Upper lobe of right lung (tissue), 1 donor: ENCODE data around the gene KCNJ6. TPM values are rescaled to one million over a fixed set of nuclear protein-coding genes. Genes with fewer than 3 reads are reported as not detected.
A peak's percentile ranks its signal among the peaks of the same experiment; 100 is the strongest.

Experiments
- ATAC-seq: fragments of 200-7000 bp; cut with Tn5 transposase; one replicate; pipeline ENCODE4 v1.9.1; 2020; ENCODE audit warnings: mild to moderate bottlenecking, moderate library complexity
- DNase-seq: peaks from one replicate; pipeline ENCODE4 v3.0.0-alpha.2; 2020
- H3K27ac ChIP-seq: fragments of 200-600 bp; one replicate; pipeline ENCODE4 v1.8.0; 2022
- H3K27me3 ChIP-seq: fragments of 200-600 bp; one replicate; pipeline ENCODE4 v1.8.0; 2022; ENCODE audit warnings: mild to moderate bottlenecking
- H3K36me3 ChIP-seq: fragments of 200-600 bp; one replicate; pipeline ENCODE4 v1.8.0; 2022
- H3K4me1 ChIP-seq: fragments of 200-600 bp; one replicate; pipeline ENCODE4 v1.8.0; 2022
- H3K4me3 ChIP-seq: fragments of 200-600 bp; one replicate; pipeline ENCODE4 v1.8.0; 2022; ENCODE audit warnings: mild to moderate bottlenecking
- H3K9me3 ChIP-seq: fragments of 200-600 bp; one replicate; pipeline ENCODE4 v1.8.0; 2022
- CTCF ChIP-seq: fragments of 200-600 bp; IDR thresholded peaks from one replicate; pipeline ENCODE4 v1.8.0; 2022; ENCODE audit warnings: antibody characterized with exemption
- intact Hi-C: fragments of 100-400 bp; cut with DNase I; formaldehyde crosslinking; loops from one replicate; pipeline ENCODE4 v1.11.0; 2022
- total RNA-seq: library from RNA; stranded (reverse); fragmentation: NEBNext Ultra II Directional; extraction: Animal tissue kit (Norgen Biotek cat#: 25700); gene quantifications from one replicate; pipeline ENCODE4 v1.2.1, GENCODE V29; 2021
- donor health status: DM: no; HTN: yes; CAD: no; lungs with severe emphysema.

Gene KCNJ6
- total RNA-seq, 1 donor from 2014 or later, result 0.06 TPM

GRCh38 chr21:37871121-37871862, 45.0 kb downstream of the KCNJ6 start:
- ATAC-seq, result no peak
- Histone ChIP-seq H3K4me3 (no peak overlapping the region), H3K9me3 (no peaks in the 10 kb centered on the region), H3K27ac (no peak overlapping the region), H3K27me3 (no peaks in the 10 kb centered on the region), H3K36me3 (no peaks in the 10 kb centered on the region), H3K4me1 (no peaks in the 10 kb centered on the region)
- DNase-seq, result no peak
- no peak for TF ChIP-seq CTCF
- intact Hi-C loops, result no loop called here

GRCh38 chr21:37870221-37870620, 46.0 kb downstream of the KCNJ6 start:
- ATAC-seq (no peak), DNase-seq (no peak)
- Histone ChIP-seq H3K4me3 (no peak overlapping the region), H3K36me3 (no peaks in the 10 kb centered on the region), H3K27me3 (no peaks in the 10 kb centered on the region), H3K27ac (no peak overlapping the region), H3K9me3 (no peaks in the 10 kb centered on the region), H3K4me1 (no peaks in the 10 kb centered on the region)
- intact Hi-C loops, result no loop called here
- TF ChIP-seq CTCF, result no peak

GRCh38 chr21:37869661-37870060, 46.6 kb downstream of the KCNJ6 start:
- no peak for TF ChIP-seq CTCF
- no peaks in the 10 kb centered on the region for H3K27me3 ChIP-seq
- H3K27ac ChIP-seq, result no peak overlapping the region
- no peaks in the 10 kb centered on the region for H3K9me3 ChIP-seq
- DNase-seq (no peak), ATAC-seq (no peak)
- no peaks in the 10 kb centered on the region for H3K4me1 ChIP-seq
- no peaks in the 10 kb centered on the region for H3K36me3 ChIP-seq
- no peak overlapping the region for H3K4me3 ChIP-seq
- intact Hi-C loops, result no loop called here

- no peak for TF ChIP-seq CTCF
These were observed 47.6 kb downstream of the KCNJ6 start for GRCh38 chr21:37868446-37869295.

GRCh38 chr21:37866027-37866426, 50.2 kb downstream of the KCNJ6 start:
- no peak overlapping the region for H3K27ac ChIP-seq
- H3K27me3 ChIP-seq, result no peaks in the 10 kb centered on the region
- DNase-seq, result no peak
- H3K9me3 ChIP-seq, result no peaks in the 10 kb centered on the region
- H3K4me1 ChIP-seq, result no peaks in the 10 kb centered on the region
- TF ChIP-seq CTCF, result no peak
- intact Hi-C loops, result no loop called here
- peak; percentile 89 for ATAC-seq
- no peak overlapping the region for H3K4me3 ChIP-seq
- no peaks in the 10 kb centered on the region for H3K36me3 ChIP-seq

More at GRCh38 chr21:37868446-37869295, 47.6 kb downstream of the KCNJ6 start:
- Histone ChIP-seq H3K27me3 (no peaks in the 10 kb centered on the region), H3K36me3 (no peaks in the 10 kb centered on the region), H3K4me3 (no peak overlapping the region), H3K27ac (no peak overlapping the region), H3K9me3 (no peaks in the 10 kb centered on the region), H3K4me1 (no peaks in the 10 kb centered on the region)
- ATAC-seq (no peak), DNase-seq (no peak)
- intact Hi-C loops, result no loop called here
